Measurements from ENCODE around the gene LIPE.

DNA sequence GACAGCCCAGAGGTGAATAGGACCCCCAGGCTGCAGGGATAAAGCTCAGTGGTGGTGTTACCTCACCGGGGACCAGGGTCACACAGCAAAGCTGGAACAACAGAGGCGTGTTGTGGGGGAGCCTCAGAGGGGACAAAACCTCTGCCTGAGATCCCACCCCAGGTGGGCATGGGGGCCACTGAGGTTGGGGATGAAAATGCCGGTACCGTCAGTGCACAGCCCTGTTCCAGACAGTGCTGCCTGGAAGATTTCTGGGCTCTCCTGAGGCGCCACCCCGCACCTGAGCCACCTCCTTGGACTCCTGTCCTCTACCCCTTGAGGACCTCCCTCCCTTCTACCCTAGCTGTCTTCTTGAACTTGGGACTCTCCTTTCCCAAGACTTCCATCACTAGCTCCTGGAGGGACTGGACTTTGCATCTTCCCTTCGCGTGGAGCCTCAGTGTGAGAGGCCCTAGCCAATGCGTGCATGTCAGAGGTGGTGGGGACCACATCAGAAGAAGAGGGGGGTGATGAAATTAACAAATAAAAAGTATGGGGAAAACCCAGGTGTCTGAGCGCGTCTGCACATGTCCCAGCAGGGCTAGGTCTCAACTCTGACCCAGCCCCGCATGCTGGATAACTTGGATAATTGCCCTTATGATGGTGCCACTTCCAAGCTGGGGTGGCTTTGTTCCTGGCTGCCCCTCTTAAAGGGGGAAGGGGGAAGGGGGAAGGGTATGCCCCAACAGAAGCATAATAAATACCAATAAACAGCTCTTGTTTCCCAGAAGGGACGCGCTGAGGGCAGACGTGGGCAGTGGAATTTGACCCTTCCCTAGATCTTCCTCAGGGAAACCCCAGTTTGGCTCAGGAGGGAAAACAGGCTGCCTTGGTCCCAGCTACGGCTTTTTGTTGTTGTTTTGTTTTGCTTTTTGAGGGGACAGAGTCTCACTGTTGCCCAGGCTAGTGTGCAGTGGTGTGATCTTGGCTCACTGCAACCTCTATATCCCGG is 48.7 kb downstream of the LIPE start:
- TF ChIP-seq, protein P1, sequence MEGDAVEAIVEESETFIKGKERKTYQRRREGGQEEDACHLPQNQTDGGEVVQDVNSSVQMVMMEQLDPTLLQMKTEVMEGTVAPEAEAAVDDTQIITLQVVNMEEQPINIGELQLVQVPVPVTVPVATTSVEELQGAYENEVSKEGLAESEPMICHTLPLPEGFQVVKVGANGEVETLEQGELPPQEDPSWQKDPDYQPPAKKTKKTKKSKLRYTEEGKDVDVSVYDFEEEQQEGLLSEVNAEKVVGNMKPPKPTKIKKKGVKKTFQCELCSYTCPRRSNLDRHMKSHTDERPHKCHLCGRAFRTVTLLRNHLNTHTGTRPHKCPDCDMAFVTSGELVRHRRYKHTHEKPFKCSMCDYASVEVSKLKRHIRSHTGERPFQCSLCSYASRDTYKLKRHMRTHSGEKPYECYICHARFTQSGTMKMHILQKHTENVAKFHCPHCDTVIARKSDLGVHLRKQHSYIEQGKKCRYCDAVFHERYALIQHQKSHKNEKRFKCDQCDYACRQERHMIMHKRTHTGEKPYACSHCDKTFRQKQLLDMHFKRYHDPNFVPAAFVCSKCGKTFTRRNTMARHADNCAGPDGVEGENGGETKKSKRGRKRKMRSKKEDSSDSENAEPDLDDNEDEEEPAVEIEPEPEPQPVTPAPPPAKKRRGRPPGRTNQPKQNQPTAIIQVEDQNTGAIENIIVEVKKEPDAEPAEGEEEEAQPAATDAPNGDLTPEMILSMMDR (IDR thresholded peaks at IDR 0.05): no peak
- no peak for TF ChIP-seq EP300 (IDR thresholded peaks at IDR 0.05)
- no peak for TF ChIP-seq POLR2A (IDR thresholded peaks at IDR 0.05)
- TF ChIP-seq POLR2AphosphoS5 (IDR thresholded peaks at IDR 0.05): no peak
